Activated T-helper 1 cell treated with Interleukin-2 at 50 U/mL for 16 hours (primary cell): ENCODE data around the gene MLYCD.
"Not testable (repeated sequence)": the region's sequence is repeated elsewhere in the genome, so short reads cannot be mapped to it uniquely, and the experiment has no call there.

Experiments
- DNase-seq: peaks from one replicate; pipeline ENCODE4 v3.0.0-alpha.2; 2020; ENCODE audit warnings: low read depth

MLYCD gene

GRCh38 chr16:83940630-83941378 lies 41.9 kb downstream of the MLYCD start:
- DNase-seq: no peak

GRCh38 chr16:83941546-83941945 lies 42.6 kb downstream of the MLYCD start:
- DNase-seq: not testable (repeated sequence)

GRCh38 chr16:83942074-83942473 lies 43.2 kb downstream of the MLYCD start:
- DNase-seq: no peak

- DNase-seq: no peak
Observed at GRCh38 chr16:83942815-83943515, 44.0 kb downstream of the MLYCD start.

GRCh38 chr16:83943516-83944050 lies 44.7 kb downstream of the MLYCD start:
- no peak for DNase-seq

GRCh38 chr16:83945587-83945986 lies 46.7 kb downstream of the MLYCD start:
- DNase-seq: no peak

- no peak for DNase-seq
Observed at GRCh38 chr16:83946154-83946780, 47.4 kb downstream of the MLYCD start.

- no peak for DNase-seq
Observed at GRCh38 chr16:83946781-83947566, 48.1 kb downstream of the MLYCD start.

- DNase-seq: no peak
Observed at GRCh38 chr16:83947642-83948234, 48.8 kb downstream of the MLYCD start.

- DNase-seq: no peak
Observed at GRCh38 chr16:83948914-83949723, 50.2 kb downstream of the MLYCD start.

GRCh38 chr16:83949724-83950001 lies 50.7 kb downstream of the MLYCD start:
- no peak for DNase-seq

- not testable (repeated sequence) for DNase-seq
Observed at GRCh38 chr16:83950862-83951399, 52.0 kb downstream of the MLYCD start.

GRCh38 chr16:83951544-83951943 lies 52.6 kb downstream of the MLYCD start:
- no peak for DNase-seq

GRCh38 chr16:83952587-83952939 lies 53.6 kb downstream of the MLYCD start:
- DNase-seq: no peak

GRCh38 chr16:83952940-83953795 lies 54.3 kb downstream of the MLYCD start, which contains the start of gene OSGIN1:
OSGIN1 (plus strand) TSS chr16:83953240; CDS start chr16:83957672, 4,432 bp downstream.
- DNase-seq: no peak

- DNase-seq: no peak
Observed at GRCh38 chr16:83953796-83954576, 55.1 kb downstream of the MLYCD start.

- no peak for DNase-seq
Observed at GRCh38 chr16:83954577-83955016, 55.7 kb downstream of the MLYCD start.

- DNase-seq: no peak
Observed at GRCh38 chr16:83955218-83956130, 56.6 kb downstream of the MLYCD start.
